ENCODE results near the gene ZBTB43.
"Not testable (repeated sequence)": the region's sequence is repeated elsewhere in the genome, so short reads cannot be mapped to it uniquely, and the experiment has no call there.

ZBTB43 gene

DNA sequence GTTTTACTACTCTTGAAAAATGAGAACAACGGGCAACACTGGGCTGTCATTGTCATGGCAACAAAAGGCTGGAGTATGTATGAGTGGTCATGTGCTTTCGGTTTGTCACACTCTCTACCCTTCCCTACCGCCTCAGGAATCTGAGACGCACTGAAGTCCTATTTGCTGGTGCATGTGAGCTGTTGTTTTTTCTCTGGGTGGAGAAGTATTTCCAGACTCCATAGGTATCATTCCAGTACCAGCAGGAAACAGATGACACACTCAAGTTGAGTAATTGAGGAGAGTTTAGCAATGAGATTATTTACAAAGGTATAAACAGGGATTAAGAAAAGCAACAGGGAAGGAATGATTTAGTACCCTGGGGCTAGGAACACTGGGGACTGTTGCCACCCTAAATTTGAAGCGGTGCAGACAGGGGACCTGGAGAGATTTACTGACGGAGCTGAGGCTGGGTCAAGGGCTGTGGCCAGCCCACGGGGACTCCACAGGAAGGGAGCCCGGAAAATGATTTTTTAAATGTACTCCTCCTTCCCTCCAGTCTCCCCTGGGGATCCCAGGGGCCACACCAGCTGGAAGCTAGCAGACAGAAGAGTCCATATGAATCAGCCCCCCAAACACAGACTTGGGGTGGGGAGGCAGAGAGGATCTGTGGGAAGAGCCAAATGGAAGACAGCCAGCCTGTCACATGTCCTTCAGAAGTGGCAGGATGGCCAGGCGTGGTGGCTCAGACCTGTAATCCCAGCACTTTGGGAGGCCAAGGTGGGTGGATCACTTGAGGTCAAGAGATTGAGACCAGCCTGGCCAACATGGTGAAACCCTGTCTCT is 13.2 kb upstream of the ZBTB43 start:
- peak; percentile 15 for DNase-seq

DNA sequence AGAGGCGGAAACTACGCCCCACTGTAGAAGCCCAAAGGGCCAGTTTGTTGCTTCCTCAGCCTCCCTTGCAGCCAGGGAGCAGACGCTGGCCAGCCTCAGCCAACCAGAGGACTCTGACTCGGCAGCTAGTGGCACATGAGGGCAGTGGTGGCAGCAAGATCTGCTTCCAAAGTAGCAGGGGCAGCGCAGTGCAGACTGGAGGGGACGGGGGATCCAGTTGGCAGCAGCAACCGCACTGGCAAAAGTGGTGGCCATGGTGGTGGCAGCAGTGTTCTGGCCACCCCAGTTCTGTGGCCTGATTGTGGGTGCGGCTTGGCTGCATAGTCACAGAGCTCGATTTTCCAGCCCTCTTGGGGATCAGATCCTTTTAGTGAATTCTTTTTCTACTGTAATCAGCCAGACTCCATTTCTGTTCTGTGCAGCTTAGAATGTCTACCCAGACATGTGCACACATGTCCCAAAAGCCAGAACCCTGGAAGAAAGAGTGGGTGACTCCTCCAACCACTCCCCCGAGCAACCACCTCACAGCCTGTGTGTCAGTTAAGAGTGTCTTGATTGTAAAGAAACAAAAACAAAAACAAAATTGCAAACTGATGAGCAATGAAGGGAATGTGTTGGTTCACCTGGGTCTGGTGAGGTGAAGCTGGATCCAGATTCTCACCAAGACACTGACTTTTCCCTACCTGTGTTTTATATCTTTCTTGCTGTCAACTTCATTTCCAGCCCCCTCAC is 11.0 kb upstream of the ZBTB43 start:
- DNase-seq: no peak

DNA sequence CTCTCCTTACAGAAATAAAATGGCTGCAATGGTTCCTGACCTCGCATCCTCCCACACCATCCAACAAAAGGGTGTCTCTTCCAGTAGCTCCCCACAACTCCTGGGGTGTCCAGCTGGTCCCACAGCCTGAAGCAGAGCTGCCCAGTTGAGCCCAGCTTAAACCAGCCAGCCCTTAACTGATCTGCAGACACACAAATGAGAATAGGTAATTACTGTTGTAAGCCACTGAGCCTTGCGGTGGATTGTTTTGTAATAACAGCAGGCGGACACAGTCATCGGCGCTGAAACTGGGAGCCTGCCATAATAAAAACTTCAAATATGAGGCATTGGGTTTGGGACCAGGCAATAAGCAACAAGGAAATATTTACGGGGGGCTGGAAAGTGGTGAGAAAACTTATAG is 10.4 kb upstream of the ZBTB43 start:
- DNase-seq: no peak

DNA sequence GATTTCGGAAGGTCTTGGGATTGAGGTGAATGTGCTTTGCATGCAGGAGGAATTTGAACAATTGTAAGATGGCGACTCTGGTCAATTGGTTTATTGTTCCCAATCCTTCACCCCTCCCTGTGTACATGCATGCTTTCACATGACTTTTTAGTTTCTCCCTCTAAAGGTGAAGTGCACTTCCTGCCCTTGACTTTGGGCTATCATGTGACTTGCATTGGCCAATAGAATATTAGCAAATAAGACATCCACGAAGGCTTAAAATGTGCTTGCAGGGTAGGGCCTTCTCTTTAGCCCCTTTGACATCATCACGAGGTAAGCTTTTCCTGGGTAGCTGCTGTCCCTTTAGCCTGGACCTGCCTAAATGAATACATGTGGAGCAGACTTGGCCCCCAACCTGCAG is 8.1 kb upstream of the ZBTB43 start:
- no peak for DNase-seq

DNA sequence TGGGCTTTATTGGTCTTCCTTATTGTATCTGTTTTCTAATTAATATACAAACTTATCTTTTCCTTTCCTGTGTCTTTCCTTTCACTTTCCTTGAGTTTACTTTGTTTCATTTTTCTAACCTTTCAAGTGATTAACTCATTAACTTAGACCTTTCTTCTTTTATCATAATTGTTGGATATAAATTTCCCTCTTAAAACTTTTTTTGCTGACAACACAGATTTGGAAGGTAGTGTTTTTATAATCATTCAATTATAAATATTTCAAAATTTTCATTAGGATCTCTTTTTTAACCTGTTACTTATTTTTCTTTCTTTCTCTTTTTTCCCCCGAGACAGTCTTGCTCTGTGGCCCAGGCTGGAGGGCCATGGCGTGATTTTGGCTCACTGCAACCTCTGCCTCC is 6.9 kb upstream of the ZBTB43 start:
- DNase-seq: no peak

DNA sequence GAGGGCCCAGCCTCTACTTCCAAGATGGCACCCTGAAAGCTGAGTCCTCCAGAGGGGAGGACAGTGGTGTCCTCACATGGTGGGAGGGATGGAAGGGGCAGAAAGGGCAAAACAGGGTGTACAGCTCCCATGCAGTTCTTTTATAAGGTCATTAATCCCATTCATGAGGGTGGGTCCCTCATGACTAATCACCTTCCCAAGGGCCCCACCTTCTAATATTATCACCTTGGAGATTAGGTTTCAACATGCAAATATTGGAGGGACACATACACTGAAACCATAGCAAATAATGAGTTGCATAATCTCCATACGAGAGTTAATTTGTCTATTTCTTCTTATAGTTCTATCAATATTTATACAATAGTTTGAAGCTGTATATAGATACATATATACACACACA is 5.8 kb upstream of the ZBTB43 start:
- DNase-seq: no peak

DNA sequence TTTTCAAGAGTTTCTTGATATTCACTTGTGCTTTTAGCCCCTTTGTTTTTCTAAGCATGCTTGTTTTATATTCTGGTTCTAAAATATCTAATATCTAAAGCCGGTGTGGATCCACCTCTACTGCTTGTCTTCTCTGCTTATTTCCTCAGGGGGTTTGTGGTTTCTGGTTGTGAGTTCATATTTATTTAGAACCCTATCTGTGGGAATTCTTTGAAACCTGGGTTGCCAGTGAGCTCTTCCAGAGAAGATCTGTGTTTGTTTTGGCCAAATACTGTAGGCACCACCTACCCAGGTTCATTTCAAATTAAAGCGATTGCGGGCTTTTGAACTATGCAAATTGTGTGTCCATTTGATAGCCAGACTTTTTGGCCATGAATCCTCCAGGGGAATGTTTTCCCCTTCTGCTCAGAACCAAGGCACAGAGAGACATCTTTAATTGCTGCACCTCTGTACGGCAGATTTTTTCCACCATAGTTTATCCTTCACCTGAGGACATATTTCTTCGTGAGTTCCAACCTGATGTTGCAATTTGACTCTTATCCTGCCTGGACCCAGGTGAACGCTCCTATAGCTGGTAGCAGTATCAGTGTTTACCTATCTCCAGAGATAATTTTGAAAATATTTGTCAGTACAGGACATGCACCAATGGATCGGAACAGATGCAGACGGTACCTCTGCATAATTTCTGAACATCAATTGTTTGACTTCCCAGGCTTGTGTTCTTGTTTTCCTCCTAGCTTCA is 2.4 kb upstream of the ZBTB43 start:
- DNase-seq: no peak

DNA sequence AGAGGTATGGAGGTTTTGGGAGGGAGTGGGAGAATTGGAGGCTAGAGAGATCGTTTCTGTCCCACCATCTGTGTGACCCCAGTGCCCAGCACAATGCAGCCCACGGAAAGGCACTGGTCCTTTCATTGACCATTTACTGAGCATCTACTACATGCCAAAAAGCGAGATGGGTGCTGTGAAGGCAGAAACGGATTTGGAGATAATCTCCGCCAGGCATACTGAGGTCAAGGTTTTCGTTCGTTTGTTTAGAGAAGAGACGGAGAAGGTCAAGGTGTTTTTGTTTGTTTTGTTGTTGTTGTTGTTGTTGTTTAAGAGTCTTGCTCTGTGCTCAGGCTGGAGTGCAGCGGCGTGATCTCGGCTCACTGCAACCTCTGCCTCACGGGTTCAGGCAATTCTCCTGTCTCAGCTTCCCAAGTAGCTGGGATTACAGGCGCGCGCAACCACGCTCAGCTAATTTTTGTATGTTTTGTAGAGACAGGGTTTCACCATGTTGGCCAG is 593 bp upstream of the ZBTB43 start:
- no peak for DNase-seq

DNA sequence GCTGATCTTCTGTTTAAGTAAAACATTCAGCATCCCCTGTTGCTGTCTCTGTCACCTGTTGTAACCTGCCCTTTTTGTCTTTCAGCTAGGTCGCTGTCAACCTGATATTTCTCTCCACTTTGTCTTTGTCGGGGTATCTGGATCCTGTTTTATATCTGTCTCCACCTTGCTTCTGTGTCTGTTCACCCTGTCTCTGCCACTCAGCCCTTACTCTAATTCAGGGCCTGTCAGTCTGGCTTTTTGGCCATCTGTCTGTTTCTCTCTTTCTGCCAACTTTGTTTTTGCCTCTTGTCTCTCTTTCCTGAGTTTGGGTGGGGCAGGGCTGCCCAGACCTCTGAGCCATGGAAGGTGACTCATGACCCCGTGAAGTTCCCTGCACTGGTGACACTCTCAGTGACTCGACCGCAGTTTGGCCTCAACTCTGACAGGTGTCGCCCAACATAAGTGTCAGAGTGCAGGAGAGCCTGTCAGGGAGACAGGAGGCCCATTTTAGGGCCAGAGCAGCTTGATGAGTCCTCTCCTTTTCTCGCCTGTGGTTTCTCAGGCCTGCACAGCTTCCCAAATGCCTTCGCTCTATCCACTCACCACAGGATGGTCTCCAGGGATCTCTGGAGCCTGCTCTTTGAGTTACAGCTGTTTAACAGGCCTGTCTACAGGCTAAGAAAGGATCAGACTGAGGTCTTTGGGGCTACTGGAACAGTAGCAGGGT is 868 bp downstream of the ZBTB43 start:
- DNase-seq: peak; percentile 74

DNA sequence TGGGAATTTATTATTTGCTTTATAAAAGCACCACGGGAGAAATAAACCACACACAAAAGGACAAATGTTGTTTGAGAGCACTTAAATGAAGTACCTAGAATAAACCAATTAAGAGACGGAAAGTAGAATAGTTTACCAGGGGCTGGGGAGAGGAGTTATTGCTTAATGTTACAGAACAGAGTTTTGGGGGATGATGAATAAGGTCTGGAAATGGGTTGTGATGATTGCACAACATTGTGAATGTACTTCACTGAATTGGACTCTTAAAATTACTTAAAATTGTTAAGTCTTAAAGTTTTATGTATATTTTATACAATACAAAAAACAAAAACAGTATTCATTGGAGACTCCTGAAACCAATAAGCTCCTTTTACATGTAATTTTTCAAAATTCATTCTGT is 1.5 kb downstream of the ZBTB43 start:
- DNase-seq: peak; percentile 56

DNA sequence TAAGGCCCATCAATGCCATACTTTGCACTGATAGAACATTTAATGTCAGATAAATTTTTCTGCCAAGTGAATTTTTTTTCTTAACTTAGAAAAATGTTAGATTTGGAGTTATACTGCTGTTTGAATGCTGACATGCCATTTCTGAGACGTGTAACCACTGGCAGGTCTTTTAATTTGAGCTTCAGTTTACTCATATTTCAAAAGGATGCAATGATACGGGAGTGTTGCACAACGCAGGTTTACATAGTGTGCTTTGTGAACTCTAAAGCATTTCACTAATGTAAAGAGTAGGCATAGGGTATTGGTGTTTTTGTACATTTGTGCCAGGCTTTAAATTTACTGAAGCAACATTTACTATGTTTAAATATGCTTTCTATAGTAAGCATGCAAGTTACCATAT is 4.2 kb downstream of the ZBTB43 start:
- DNase-seq: peak; percentile 33

DNA sequence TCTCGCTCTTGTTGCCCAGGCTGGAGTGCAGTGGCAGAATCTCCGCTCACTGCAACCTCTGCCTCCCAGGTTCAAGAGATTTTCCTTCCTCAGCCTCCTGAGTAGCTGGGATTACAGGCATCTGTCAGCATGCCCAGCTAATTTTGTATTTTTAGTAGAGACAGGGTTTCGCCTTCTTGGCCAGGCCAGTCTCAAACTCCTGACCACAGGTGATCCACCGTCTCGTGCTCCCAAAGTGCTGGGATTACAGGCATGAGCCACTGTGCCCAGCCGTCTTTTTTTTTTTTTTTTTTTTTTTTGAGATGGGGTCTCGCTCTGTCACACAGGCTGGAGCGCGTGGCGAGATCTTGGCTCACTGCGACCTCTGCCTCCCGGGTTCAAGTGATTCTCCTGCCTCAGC is 5.4 kb downstream of the ZBTB43 start:
- DNase-seq: not testable (repeated sequence)

DNA sequence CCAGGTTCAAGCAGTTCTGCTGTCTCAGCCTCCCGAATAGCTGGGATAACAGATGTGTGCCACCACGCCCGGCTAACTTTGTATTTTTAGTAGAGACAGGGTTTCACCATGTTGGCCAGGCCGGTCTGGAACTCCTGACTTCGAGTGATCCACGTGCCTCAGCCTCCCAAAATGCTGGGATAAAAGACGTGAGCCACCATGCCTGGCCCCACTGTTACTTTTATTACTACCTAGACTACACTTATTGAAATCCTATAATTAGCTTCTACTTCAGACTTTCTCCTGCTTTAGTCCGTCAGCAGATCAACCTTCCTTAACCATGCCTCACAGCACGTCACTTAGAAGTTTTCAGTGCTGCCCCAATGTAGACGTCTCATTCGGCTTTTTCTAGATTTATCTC is 8.2 kb downstream of the ZBTB43 start:
- no peak for DNase-seq

DNA sequence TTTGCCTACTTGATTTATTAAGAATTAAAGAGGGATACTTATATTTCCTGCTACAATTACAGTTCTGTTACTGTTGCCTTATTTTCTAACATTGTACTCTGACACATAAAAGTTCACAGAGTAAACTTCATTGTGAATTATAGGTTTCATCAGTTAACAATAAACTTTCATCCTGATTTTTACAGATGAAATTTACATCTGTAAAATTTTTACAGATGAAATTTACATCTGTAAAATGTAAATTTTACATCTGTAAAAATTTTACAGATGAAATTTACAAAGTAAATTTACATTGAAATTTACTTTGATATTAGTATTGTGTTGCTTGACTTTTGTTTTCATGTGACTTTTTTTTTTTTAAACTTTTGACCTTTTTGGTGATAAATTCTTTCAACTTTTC is 9.3 kb downstream of the ZBTB43 start:
- no peak for DNase-seq

DNA sequence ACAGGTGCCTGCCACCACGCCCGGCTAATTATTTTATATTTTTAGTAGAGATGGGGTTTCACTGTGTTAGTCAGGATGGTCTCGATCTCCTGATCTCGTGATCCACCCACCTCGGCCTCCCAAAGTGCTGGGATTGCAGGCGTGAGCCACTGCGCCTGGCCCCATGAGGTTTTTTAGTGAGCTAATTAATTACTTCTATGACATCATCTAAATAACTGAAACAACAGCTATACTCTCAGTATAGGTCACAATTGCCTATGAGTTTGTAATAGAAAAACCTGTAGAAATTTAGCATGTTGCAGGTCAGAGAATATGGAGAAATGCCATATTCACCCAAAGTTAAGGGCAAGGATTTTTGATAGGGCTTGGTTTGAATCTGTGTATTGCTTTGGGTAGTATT is 12.8 kb downstream of the ZBTB43 start:
- not testable (repeated sequence) for DNase-seq

DNA sequence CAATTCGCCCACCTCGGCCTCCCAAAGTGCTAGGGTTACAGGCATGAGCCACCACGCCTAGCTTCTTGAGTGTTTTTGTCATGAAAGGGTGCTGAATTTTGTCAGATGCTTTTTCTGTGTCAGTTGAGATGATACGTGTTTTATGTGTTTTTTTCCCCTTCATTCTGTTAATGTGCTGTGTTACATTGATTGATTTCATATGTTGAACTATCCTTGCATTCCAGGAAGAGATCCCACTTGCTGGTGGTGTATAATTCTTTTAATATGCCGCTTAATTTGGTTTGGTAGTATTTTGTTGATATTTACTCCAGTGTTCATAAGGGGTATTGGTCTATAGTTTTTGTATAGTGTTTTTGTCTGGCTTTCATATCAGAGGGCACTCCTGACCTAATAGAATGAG is 13.6 kb downstream of the ZBTB43 start:
- DNase-seq: no peak

DNA sequence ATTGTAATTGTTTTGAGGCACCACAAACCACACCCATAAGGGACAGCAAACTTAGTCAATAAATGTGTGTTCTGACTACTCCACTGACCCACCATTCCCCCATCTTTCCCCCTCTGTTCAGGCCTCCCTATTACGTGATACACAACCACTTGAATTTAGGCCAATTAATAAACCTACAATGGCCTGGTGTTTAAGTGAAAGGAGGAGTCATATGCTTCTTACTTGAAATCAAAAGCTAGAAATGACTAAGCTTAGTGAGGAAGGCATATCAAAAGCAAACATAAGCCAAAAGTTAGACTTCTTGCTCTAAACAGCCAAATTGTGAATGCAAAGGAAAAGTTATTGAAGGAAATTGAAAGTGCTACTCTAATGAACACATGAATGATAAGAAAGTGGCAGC is 14.6 kb downstream of the ZBTB43 start:
- DNase-seq: no peak

DNA sequence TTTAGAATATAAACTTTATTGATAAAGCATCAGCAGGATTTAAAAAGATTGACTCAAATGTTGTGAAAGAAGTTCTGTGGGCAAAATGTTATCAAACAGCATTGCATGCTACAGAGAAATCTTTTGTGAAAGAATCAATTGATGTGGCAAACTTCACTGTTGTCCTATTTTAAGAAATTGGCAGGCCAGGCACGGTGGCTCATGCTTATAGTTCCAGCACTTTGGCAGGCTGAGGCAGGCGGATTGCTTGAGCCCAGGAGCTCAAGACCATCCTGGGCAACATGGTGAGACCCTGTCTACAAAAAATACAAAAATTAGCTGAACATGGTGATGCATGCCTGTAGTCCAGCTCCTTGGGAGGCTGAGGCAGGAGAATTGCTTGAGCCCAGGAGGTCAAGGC is 17.4 kb downstream of the ZBTB43 start:
- no peak for DNase-seq

DNA sequence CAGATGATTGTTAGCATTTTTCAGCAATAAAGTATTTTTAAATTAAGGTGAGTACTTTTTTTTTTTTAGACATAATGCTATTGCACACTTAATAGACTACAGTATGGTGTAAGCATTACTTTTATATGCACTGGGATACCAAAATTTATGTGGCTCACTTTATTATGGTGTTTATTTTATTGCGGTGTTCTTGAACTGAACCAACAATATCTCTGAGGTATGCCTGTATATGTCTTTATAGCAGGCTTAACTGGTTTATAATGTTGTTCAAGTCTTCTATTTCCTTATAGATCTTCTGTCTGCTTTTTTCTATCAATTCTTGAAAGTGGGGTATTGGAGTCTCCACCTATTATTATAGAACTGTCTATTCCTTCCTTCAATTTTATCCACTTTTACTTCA is 18.0 kb downstream of the ZBTB43 start:
- no peak for DNase-seq

DNA sequence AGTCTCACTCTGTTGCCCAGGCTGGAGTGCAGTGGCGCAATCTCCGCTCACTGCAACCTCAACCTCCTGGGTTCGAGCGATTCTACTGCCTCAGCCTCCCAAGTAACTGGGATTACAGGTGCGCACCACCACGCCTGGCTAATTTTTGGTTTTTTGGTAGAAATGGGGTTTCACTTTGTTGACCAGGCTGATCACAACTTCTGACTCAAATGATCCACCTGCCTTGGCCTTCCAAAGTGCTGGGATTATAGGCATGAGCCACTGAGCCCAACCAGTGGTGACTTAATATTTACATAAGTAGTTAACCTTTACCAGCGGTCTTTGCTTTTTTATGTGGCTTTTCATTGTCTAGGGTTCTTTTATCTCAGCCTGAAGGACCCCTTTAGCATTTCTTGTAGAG is 19.2 kb downstream of the ZBTB43 start:
- DNase-seq: not testable (repeated sequence)

DNA sequence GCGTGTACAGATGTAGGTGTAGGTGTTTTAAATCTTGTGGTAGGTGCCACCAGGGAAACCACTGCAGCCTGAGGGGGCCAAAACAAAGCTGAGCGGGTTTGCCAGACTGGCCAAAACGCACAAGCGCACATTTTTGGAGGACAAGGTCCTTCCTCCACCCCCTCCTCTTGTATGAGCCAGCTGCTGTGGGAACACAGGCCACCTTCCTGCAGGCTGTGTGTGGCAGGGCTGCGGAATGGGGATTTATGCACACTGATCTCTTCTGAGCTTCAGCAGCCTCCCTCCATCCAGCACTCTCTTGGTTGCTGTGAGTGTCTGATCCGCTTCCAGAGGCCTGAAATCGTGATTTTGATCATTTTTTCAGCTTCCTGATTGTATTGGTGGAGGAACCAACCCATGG is 22.4 kb downstream of the ZBTB43 start:
- DNase-seq: no peak

DNA sequence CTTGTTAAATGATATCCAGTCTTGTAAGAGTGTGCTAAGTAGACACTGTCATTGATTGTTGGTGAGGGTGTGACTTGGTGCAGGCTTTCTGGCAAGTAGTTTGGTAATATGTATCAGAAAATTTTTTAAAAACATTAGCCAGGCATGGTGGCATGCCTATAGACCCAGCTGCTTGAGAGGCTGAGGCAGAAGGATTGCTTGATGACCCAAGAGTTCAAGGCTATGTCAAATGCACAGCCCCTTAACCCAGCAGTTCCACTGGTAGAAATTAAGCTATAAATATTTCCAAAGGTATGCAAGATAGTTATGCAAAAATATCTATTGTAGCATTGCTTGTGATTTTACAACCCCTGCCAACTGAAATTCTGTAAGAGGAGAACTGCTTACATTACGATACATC is 24.2 kb downstream of the ZBTB43 start:
- no peak for DNase-seq

DNA sequence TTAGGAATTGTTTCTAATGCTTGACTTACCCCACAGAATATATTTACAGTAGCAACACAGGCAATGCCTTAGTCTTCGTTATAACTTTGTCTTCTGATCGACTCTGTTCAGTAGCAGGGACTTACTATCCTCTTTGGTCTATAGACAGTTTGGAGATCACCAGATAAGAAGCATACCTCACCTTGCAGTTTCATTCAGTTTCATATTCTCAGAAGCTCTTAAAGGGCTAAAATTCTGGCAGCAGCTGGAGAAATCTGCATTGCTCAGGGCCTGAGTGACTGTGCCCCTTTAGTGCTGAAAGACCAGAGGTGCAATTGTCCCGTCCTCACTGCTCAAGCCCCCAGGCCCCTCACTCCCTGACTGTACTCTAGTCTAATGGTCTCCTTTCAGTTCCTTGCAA is 26.0 kb downstream of the ZBTB43 start:
- DNase-seq: no peak
